ENCODE measurements around the gene RASSF6.

GRCh38 chr4:73541251-73541650 lies 79.0 kb downstream of the RASSF6 start:
- TF ChIP-seq CTCF (IDR thresholded peaks at IDR 0.05) (no peak), POLR2AphosphoS5 (IDR thresholded peaks at IDR 0.05) (no peak), POLR2A (IDR thresholded peaks at IDR 0.05; ENCODE audit: low read depth) (no peak)

Measured in esophagus muscularis mucosa (tissue), 3 donors.